Inflammatory macrophage treated with lipopolysaccharide for 1 hour (primary cell): Measurements from ENCODE around the gene LUC7L.
"Not testable (repeated sequence)": the region's sequence is repeated elsewhere in the genome, so short reads cannot be mapped to it uniquely, and the experiment has no call there.

Experiments used
- DNase-seq, 2 donors: peaks; one replicate each; pipeline ENCODE4 v3.0.0-alpha.2; 2020 to 2022

LUC7L gene

DNA sequence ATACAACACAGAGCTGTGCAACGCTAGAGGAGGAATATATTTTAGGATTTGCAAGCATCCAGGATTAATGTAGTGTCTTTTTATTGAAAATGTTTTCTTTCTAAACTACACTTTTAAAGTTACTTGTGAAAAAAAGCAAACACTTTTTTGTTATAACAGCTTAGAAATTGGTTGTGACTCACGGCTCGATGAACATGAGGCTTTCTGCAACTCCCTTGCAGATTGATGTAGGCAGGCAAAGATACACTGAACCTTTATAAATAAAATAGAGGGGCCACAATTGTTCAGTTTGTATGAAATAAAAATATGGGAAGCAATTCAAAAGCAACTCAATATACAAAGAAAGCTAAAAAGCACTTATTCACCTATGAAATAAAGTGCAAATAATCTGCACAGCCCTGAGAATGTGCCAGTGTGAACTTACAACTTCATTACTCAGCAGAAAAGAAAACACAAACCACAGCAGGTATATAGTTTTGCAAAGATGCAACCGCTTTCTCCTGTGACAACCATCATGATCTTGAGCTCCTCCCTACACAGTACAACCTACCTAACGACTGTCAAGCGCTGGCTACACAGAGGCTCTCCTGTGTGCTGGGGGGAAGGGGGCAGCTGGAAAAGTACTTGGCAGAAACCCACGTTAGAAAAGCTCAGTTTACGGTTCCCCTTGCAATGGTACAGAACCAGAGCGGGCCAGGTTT lies 948 bp downstream of the LUC7L start:
- DNase-seq: no peak

DNA sequence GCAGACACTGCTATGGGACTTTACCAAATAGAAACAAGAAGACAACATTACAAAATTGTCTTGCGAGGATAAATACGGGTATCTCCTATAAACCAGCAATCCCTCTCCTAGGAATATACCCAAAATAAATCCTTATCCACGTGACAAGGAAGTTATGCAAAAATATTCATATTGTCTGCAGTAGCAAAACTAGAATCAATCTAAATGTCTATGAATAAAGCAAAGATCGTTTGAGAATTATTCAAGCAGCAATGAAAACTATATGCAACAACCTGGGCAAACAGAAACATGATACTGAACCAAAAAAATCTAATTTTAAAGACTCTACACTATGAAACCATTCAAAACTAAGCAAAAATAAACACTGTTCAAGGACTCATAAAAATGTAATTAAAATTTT lies 9.2 kb downstream of the LUC7L start:
- no peak for DNase-seq

DNA sequence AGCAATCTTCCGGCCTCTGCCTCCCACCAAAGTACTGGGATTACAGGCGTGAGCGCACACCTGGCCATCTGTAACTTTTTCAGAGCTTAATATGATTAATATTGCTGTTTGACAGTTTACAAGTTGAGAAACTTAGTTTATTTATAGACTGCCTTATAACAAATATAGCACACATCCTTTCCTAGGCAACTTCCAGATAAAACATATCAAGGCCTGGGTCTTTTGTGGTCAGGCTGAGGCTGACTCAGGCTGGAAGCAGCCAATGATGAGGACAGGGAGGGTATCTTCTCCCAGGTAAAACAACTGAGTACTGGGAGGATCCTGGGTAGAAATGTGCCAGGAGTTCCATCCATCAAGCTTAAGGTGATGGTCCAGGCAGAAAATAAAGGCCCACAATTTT lies 16.2 kb downstream of the LUC7L start:
- no peak for DNase-seq

DNA sequence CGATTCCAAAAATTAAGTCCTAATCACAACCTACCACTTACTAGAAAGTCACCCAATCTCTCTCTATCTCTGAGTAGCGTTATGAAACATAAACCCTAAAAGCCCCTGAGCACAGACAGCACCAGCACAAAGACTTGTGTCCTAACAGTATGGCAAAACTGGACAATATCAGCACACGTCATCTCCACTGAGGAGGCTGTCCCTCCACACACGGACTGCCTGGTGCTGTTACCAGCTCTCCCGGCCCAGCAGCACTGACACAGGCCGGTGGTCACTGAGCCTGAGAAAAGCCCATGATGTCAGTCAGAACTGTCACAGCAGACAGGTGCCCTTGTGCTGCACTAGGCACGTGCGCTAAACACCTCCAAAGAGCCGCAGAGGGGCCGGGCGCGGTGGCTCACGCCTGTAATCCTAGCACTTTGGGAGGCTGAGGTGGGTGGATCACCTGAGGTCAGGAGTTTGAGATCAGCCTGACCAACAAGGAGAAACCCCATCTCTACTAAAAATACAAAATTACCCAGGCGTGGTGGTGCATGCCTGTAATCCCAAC lies 17.5 kb downstream of the LUC7L start:
- DNase-seq: not testable (repeated sequence)

DNA sequence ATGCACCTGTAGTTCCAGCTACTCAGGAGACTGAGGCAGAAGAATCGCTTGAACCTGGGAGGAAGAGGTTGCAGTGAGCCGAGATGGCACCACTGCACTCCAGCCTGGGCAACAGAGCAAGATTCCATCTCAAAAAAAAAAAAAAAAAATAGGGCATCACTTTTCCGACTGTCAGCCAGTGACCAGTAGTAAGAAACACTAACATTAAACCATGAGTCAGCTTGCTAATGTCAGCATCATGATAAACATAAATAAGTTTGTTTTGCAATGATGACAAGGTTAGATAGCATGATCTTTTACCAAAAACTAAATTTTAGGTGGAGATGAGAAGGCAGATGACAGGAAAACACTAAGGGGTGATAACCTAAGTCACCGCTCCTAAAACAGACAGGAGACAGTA lies 19.9 kb downstream of the LUC7L start:
- DNase-seq: not testable (repeated sequence)

DNA sequence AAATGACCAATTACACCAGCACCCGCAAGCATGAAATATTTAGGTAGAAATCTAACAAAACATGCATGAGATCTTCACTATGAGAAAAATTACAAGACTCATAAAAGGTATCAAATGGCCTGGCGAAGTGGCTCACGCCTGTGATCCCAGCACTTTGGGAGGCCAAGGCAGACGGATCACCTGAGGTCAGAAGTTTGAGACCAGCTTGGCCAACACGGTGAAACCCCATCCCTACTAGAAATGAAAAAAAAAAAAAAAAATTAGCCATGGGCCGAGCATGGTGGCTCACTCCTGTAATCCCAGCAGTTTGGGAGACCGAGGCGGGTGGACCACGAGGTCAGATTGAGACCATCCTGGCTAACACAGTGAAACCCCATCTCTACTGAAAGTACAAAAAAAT lies 25.2 kb downstream of the LUC7L start:
- not testable (repeated sequence) for DNase-seq

DNA sequence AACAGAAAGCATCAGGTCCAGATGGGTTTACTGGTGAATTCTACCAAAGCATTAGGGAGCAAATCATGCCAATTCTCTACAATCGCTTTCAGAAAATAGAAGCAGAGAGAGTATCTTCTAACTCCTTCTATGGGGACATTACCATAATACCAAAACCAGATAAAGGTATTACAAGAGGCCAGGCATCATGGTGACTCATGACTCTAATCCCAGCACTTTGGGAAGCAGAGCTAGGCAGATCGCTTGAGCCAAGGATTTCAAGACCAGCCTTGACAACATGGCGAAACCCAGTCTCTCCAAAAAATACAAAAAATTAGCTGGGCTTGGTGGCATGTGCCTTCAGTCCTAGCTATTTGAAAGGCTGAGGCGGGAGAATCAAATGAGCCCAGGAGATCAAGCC lies 26.0 kb downstream of the LUC7L start:
- DNase-seq: no peak

DNA sequence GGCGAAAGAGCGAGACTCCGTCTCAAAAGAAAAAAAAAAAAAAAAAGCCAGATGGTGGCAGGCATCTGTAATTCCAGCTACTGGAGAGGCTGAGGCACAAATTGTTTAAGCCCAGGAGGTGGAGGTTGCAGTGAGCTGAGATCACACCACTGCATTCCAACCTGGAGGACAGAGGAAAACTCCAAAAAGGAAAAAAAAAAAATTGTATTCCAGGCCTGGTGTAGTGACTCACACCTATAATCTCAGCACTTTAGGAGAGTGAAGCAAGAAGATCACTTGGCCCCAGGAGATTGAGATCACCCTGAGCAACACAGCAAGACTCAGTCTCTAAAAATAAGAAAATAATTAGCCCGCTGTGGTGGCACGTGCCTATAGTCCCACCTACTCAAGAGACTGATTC lies 28.9 kb downstream of the LUC7L start:
- no peak for DNase-seq

DNA sequence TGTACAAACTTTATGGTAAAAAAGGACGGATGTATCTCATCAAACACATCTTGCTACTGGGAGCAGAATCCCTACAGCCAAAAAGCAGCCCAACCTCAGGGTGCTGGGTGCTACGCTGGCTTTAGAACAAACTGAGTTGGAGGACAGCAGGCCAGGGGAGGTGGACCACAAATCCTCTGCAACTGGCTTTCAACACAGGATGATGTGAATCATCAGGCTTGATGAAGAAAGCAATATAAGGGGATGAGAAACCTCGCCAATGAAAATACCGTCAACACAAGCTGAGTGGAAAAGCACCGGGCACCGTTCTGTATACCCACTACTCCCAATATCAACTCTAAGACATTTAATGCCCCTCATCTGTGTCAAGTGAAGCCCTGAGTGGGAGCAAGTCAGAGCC lies 34.7 kb downstream of the LUC7L start:
- no peak for DNase-seq

DNA sequence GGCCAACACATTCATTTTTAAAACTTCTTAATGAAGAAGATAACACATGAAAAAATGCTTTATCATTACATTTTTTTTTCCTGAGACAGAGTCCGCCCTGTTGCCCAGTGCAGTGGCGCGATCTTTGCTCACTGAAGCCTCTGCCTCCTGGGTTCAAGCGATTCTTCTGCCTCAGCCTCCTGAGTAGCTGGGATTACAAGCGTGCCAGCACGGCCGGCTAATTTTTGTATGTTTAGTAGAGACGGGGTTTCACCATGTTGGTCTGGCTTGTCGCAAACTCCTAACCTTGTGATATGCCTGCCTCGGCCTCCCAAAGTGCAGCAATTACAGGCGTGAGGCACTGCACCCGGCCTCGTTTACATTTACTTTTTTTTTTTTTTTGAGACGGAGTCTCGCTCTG lies 35.8 kb downstream of the LUC7L start:
- no peak for DNase-seq

DNA sequence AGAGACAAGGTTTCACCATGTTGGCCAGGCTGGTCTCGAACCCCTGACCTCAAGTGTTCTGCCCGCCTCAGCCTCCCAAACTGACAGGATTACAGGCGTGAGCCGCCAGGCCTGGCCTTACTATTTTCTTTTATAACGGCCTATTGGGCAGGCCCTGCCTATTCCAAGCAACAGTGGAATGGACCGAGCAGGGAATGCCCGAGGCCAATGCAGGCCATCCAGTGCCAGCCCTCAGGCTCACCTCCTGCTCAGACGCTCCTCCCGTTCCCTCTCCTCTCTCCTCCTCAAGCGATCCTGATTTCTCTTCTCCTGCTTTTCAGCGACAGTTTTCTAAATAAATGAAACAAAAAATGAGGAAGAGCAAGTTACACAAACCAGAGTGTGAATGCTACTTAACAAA lies 36.6 kb downstream of the LUC7L start:
- DNase-seq: no peak

DNA sequence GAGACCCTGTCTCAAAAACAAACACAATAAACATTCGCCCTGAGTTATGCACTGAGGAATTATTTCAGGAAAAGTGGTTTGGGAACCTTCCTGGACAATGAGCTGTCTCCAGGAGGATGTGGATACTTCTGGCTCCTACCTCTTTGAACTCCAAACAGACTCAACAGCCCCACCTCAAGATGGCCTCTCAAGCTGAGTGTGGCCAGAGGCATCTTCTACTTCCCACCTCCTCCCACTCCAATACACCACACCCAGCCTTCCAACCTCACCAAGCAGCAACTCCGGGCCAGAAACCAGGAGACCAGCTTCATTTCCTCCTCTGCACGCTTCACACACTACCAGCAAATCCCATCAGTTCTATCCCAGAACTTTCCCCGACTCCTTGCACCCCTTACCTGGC lies 37.4 kb downstream of the LUC7L start:
- no peak for DNase-seq

DNA sequence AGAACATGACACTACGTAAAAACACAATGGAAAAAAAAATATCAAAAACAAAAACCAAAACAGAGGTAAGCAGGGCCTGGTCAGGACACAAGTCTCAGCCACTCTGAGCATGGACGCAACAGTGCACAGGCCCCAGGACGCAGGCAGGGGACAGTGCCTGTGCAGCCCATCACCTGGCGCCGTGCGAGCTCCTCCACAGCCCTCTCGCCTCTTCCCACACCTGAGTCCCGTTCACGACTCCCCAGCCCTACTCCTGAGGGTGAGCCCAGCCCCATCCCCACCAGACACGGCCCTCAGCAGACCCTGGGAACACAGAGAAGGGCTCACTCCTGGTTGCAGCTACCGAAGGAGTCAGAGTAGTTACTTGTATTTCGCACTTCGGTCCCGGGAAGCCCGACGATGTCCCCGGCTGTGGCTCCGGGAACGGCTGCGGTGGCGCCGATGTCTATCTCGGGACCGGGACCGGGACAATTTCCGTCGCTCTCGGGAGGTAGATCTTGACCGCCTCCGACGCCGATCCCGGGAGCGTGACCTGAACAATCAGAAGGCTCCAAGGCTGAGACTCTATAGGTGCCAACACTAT lies 39.6 kb downstream of the LUC7L start:
- no peak for DNase-seq

DNA sequence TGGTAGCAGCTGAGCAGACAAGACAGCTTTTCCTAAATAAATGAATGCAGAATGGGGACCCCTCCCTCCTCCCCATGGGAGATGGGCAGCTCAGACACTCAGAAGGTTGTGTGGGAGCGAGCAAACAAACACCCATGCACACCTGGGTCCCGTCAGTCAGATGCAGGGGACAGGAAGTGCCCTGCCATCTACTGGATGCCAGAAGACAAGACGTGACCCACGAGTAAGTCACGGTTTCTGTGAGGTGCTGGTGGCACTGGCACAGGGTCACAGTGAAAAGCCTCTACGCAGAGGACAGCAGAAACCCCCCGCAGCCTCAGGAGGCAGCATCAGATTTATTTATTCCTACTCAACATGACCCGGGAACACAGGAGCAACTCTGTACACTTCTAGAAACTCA lies 40.6 kb downstream of the LUC7L start:
- no peak for DNase-seq

DNA sequence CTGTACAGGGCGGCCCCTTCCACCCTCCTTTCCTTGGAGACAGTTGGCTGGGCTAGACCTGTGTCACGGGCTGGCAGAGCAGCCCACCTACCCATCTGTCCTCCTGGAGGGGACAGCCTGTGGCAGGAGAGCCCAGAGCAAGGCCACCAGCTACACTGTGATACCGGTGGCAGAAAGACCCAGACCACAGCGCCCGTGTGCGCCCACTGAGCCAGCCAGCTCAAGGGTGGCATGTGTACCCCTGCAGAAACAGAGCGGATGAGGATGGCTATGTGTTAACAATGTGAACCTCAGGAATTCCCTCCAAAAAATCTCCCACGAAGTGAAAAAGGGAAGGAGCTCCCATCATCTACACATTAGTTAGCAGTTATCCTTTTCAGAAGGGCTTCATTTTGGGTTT lies 41.9 kb downstream of the LUC7L start:
- DNase-seq: no peak

DNA sequence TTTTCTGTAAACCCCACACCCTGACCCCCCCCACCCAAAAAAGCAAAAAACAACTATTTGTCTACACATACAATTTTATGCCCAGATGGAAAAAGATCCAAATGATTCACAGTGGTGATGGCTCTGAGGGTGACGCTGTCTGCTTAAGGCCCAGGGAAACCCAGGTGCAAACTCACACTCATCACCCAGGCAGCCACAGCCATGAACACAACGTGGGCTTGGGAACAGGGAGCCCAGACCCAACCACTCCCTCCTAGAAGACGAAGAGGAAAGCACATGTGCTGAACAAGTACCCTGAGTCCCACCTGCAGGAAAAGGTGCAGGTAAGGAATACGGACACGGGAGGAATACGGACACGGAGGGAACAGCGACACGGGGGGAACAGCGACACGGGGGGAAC lies 43.6 kb downstream of the LUC7L start:
- DNase-seq: no peak

DNA sequence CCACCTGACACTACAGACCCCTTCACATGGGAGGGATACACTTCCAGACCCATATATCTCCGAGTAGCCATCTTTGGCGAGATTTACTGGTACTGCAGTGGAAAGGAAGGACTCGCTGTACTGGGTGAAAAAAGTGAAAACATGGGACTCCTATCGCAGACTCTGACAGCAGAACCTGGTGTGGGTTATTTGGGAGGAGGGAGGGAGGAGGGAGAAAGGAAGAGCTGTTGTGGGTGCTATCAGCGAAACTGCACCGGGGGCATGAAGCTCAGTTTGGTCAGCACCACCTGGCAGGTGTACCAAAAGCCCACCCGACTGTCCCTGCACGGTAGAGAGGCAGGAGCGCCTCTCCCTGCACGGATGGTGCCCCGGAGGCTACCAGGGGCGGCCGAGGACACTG lies 44.0 kb downstream of the LUC7L start:
- DNase-seq: no peak

DNA sequence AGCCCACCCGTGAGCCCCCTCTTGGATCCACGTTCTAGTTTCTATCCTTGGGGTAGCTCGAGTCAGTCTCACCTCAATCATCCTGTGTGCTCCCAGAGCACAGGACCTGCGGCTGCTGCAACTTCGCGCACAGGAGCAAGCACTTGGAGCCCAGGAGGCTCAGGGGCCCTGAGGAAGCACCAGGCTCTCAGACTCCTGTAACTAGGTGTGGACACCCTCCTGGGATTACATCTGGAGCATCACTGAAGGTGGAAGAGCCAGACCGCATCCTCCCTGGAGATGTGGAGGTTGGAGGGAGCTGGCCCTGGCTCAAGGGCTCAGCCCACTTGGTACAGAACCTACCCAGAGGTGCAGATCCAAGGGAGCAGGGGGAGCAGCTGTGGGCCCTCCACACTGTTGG lies 46.2 kb downstream of the LUC7L start:
- no peak for DNase-seq

DNA sequence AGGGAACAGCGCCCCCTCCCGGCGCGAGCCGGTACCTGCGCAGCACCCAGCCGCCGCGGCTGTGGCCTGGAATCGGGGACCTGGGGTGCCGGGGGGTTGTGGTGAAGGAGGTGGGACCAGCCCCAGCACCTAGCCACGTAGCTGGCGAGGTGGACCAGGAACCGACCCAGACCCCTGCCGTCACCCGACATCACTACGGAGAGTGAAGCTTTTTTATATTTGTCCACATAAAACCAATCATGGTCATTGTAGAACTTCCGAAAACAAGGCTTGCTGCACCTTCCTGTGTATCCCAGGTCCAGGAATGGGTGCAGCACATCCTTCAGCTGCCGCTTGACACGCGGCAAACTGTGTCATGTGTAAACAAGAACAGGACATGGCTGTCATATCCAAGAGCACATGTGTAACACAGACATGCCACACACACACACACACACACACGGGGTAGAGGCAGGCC lies 47.7 kb downstream of the LUC7L start:
- DNase-seq: peak in 1 of 2 donors; percentile 76

DNA sequence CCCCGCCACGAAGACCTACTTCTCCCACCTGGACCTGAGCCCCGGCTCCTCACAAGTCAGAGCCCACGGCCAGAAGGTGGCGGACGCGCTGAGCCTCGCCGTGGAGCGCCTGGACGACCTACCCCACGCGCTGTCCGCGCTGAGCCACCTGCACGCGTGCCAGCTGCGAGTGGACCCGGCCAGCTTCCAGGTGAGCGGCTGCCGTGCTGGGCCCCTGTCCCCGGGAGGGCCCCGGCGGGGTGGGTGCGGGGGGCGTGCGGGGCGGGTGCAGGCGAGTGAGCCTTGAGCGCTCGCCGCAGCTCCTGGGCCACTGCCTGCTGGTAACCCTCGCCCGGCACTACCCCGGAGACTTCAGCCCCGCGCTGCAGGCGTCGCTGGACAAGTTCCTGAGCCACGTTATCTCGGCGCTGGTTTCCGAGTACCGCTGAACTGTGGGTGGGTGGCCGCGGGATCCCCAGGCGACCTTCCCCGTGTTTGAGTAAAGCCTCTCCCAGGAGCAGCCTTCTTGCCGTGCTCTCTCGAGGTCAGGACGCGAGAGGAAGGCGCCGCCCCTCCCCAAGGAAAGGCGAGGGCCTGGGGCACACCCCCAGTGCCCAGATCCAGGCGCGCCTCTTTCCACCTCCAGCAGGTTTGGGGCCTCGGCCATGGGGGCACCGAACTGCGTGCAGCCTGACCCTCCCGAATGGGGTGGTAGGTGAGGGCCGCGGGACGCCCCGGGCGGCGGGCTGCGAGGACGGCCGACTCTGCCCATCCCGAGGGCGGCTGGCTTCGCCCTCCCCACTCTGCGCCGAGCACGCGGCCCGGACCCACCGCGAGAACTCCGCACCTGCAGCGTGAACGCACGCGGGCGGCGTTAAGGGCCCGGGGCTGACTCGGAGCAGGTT lies 48.3 kb downstream of the LUC7L start:
- DNase-seq: peak in 1 of 2 donors; percentile 9

DNA sequence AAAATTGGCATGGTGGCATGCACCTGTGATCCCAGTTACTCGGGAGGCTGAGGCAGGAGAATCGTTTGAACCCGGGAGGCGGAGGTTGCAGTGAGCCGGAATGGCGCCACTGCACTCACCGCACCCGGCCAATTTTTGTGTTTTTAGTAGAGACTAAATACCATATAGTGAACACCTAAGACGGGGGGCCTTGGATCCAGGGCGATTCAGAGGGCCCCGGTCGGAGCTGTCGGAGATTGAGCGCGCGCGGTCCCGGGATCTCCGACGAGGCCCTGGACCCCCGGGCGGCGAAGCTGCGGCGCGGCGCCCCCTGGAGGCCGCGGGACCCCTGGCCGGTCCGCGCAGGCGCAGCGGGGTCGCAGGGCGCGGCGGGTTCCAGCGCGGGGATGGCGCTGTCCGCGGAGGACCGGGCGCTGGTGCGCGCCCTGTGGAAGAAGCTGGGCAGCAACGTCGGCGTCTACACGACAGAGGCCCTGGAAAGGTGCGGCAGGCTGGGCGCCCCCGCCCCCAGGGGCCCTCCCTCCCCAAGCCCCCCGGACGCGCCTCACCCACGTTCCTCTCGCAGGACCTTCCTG lies 49.1 kb downstream of the LUC7L start, which contains the start of gene HBQ1:
Gene HBQ1 (plus strand): TSS at position 359 of the 575 bp plus-strand sequence. CDS start 28 bp downstream, at position 387.
- peak in 1 of 2 donors; percentile 5 for DNase-seq

DNA sequence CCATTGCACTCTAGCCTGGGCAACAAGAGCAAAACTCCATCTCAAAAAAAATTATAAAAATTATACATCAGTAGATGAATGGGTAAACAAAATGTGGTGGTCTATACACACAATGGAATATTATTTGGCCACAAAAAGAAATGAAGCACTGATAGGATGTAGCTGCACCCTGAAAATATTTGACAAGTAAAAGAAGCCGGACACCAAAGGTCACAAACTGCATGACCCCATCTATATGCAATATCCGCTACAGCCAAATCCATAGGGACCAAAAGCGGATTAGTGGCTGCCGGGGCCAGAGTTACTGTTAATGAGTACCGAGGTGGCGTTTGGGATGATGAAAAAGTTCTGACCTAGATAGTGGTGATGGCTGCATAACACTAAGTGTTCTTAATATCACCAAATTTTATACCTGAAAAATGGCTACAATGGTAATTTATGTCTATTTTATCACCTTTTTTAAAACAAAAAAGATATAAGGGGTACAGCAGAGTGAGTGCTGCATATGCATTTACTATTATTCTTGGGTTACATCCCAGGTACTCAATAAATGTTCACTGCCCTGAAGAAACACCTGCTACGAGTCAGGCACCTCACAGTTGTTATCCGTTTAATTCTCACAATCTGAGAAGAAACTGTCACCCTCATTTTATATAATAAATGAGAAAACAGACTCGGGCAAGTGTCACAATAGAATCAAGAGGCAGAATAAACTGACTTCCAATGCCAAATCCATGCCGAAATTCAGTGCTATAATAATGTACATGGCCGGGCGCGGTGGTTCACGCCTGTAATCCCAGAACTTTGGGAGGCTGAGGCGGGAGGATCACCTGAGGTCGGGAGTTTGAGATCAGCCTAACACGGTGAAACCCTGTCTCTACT lies 49.8 kb downstream of the LUC7L start:
- no peak for DNase-seq
